IgD-negative memory B cell (primary cell): ENCODE results near the gene DAPK1. TPM values are rescaled to one million over a fixed set of nuclear protein-coding genes. Genes with fewer than 3 reads are reported as not detected.

Experiments used
- H3K27ac Mint-ChIP-seq, 3 donors: one replicate each; pipeline ENCODE4 v1.8.0; 2020 to 2022; ENCODE audit warnings: mild to moderate bottlenecking in 3 of 3, mixed read lengths in 3 of 3, moderate library complexity in 1 of 3
- H3K27me3 Mint-ChIP-seq: one replicate; pipeline ENCODE4 v1.8.0; 2021; ENCODE audit warnings: mixed read lengths
- H3K36me3 Mint-ChIP-seq: one replicate; pipeline ENCODE4 v1.8.0; 2020; ENCODE audit warnings: mild to moderate bottlenecking, mixed read lengths
- H3K4me1 Mint-ChIP-seq, 3 donors: one replicate each; pipeline ENCODE4 v1.8.0; 2020 to 2022; ENCODE audit warnings: mixed read lengths in 3 of 3, mild to moderate bottlenecking in 1 of 3
- H3K4me3 Mint-ChIP-seq, 4 donors: one replicate each; pipeline ENCODE4 v1.8.0; 2020 to 2022; ENCODE audit warnings: mild to moderate bottlenecking in 4 of 4, mixed read lengths in 4 of 4, moderate library complexity in 3 of 4
- H3K9me3 Mint-ChIP-seq, 3 donors: one replicate each; pipeline ENCODE4 v1.8.0; 2020 to 2021; ENCODE audit warnings: mixed read lengths in 3 of 3, mild to moderate bottlenecking in 1 of 3
- polyA plus RNA-seq: library from polyadenylated mRNA; unstranded; fragments of 300-500 nt; fragmentation: Illumina TruSeq; gene quantifications from one replicate; pipeline ENCODE4 v1.2.3, GENCODE V29; 2021

DAPK1 gene
- polyA plus RNA-seq, 1 donor from 2014 or later, result 0.86 TPM

GRCh38 chr9:87618931-87619330 lies 121.3 kb downstream of the DAPK1 start:
- peaks cover 2% of the 10 kb centered on the region for H3K27me3 Mint-ChIP-seq
- peak overlapping the region in 1 of 4 donors; percentile 4 for H3K4me3 Mint-ChIP-seq
- H3K4me1 Mint-ChIP-seq, result no peaks in the 10 kb centered on the region
- no peak overlapping the region for H3K27ac Mint-ChIP-seq
- peaks cover 5 to 15% (median 5%) of the 10 kb centered on the region in 3 donors for H3K9me3 Mint-ChIP-seq
- H3K36me3 Mint-ChIP-seq, result no peaks in the 10 kb centered on the region

GRCh38 chr9:87619346-87619745 lies 121.7 kb downstream of the DAPK1 start:
- Mint-ChIP-seq H3K9me3 (peaks cover 5 to 15% (median 5%) of the 10 kb centered on the region in 3 donors), H3K27me3 (peaks cover 2% of the 10 kb centered on the region), H3K4me3 (no peak overlapping the region), H3K36me3 (no peaks in the 10 kb centered on the region), H3K27ac (no peak overlapping the region), H3K4me1 (no peaks in the 10 kb centered on the region)

GRCh38 chr9:87620731-87621322 lies 123.2 kb downstream of the DAPK1 start:
- Mint-ChIP-seq H3K27ac (no peak overlapping the region), H3K27me3 (peaks cover 2% of the 10 kb centered on the region), H3K4me1 (no peaks in the 10 kb centered on the region), H3K4me3 (no peak overlapping the region), H3K36me3 (no peaks in the 10 kb centered on the region), H3K9me3 (peaks cover 5 to 15% (median 5%) of the 10 kb centered on the region in 3 donors)

GRCh38 chr9:87622098-87622497 lies 124.4 kb downstream of the DAPK1 start:
- Mint-ChIP-seq H3K36me3 (no peaks in the 10 kb centered on the region), H3K27ac (no peak overlapping the region), H3K27me3 (peaks cover 2% of the 10 kb centered on the region), H3K4me3 (no peak overlapping the region), H3K9me3 (peaks cover 5 to 15% (median 5%) of the 10 kb centered on the region in 3 donors), H3K4me1 (no peaks in the 10 kb centered on the region)

GRCh38 chr9:87622923-87623322 lies 125.3 kb downstream of the DAPK1 start:
- peaks cover 2% of the 10 kb centered on the region for H3K27me3 Mint-ChIP-seq
- no peak overlapping the region for H3K27ac Mint-ChIP-seq
- no peaks in the 10 kb centered on the region for H3K36me3 Mint-ChIP-seq
- H3K4me1 Mint-ChIP-seq, result no peaks in the 10 kb centered on the region
- H3K4me3 Mint-ChIP-seq, result no peak overlapping the region
- H3K9me3 Mint-ChIP-seq, result peaks cover 5 to 8% (median 5%) of the 10 kb centered on the region in 3 donors

- no peaks in the 10 kb centered on the region for H3K4me1 Mint-ChIP-seq
- H3K9me3 Mint-ChIP-seq, result no peaks in the 10 kb centered on the region
- no peaks in the 10 kb centered on the region for H3K36me3 Mint-ChIP-seq
- H3K27me3 Mint-ChIP-seq, result no peaks in the 10 kb centered on the region
- no peak overlapping the region for H3K27ac Mint-ChIP-seq
- no peak overlapping the region for H3K4me3 Mint-ChIP-seq
These were observed 130.7 kb downstream of the DAPK1 start for GRCh38 chr9:87628346-87628745.

GRCh38 chr9:87629104-87629503 lies 131.4 kb downstream of the DAPK1 start:
- H3K4me1 Mint-ChIP-seq, result no peaks in the 10 kb centered on the region
- H3K9me3 Mint-ChIP-seq, result peaks cover 0 to 3% (median 0%) of the 10 kb centered on the region in 3 donors
- H3K27ac Mint-ChIP-seq, result no peak overlapping the region
- H3K4me3 Mint-ChIP-seq, result no peak overlapping the region
- H3K27me3 Mint-ChIP-seq, result no peaks in the 10 kb centered on the region
- no peaks in the 10 kb centered on the region for H3K36me3 Mint-ChIP-seq

GRCh38 chr9:87630266-87630665 lies 132.6 kb downstream of the DAPK1 start:
- no peaks in the 10 kb centered on the region for H3K4me1 Mint-ChIP-seq
- no peak overlapping the region for H3K27ac Mint-ChIP-seq
- H3K9me3 Mint-ChIP-seq, result peaks cover 0 to 3% (median 0%) of the 10 kb centered on the region in 3 donors
- H3K36me3 Mint-ChIP-seq, result no peaks in the 10 kb centered on the region
- H3K27me3 Mint-ChIP-seq, result no peaks in the 10 kb centered on the region
- H3K4me3 Mint-ChIP-seq, result no peak overlapping the region

GRCh38 chr9:87630846-87631245 lies 133.2 kb downstream of the DAPK1 start:
- H3K27me3 Mint-ChIP-seq, result no peaks in the 10 kb centered on the region
- H3K9me3 Mint-ChIP-seq, result peaks cover 0 to 3% (median 0%) of the 10 kb centered on the region in 3 donors
- H3K36me3 Mint-ChIP-seq, result no peaks in the 10 kb centered on the region
- no peaks in the 10 kb centered on the region for H3K4me1 Mint-ChIP-seq
- no peak overlapping the region for H3K27ac Mint-ChIP-seq
- H3K4me3 Mint-ChIP-seq, result no peak overlapping the region

- H3K27me3 Mint-ChIP-seq, result no peaks in the 10 kb centered on the region
- H3K27ac Mint-ChIP-seq, result peak overlapping the region in 1 of 3 donors; percentile 31
- no peaks in the 10 kb centered on the region for H3K4me1 Mint-ChIP-seq
- H3K9me3 Mint-ChIP-seq, result peaks cover 0 to 3% (median 0%) of the 10 kb centered on the region in 3 donors
- H3K4me3 Mint-ChIP-seq, result no peak overlapping the region
- H3K36me3 Mint-ChIP-seq, result no peaks in the 10 kb centered on the region
These were observed 138.2 kb downstream of the DAPK1 start for GRCh38 chr9:87635656-87636501.

- Mint-ChIP-seq H3K27ac (no peak overlapping the region), H3K9me3 (peaks cover 0 to 3% (median 0%) of the 10 kb centered on the region in 3 donors), H3K36me3 (no peaks in the 10 kb centered on the region), H3K4me3 (no peak overlapping the region), H3K27me3 (no peaks in the 10 kb centered on the region), H3K4me1 (no peaks in the 10 kb centered on the region)
These were observed 140.6 kb downstream of the DAPK1 start for GRCh38 chr9:87638292-87638691.

GRCh38 chr9:87639949-87640348 lies 142.3 kb downstream of the DAPK1 start:
- no peaks in the 10 kb centered on the region for H3K27me3 Mint-ChIP-seq
- H3K27ac Mint-ChIP-seq, result no peak overlapping the region
- H3K4me1 Mint-ChIP-seq, result no peaks in the 10 kb centered on the region

GRCh38 chr9:87640385-87640795 lies 142.7 kb downstream of the DAPK1 start:
- H3K27ac Mint-ChIP-seq, result no peak overlapping the region
- H3K4me1 Mint-ChIP-seq, result no peaks in the 10 kb centered on the region
- no peaks in the 10 kb centered on the region for H3K36me3 Mint-ChIP-seq
- no peak overlapping the region for H3K4me3 Mint-ChIP-seq
- no peaks in the 10 kb centered on the region for H3K27me3 Mint-ChIP-seq
- no peaks in the 10 kb centered on the region for H3K9me3 Mint-ChIP-seq

More at GRCh38 chr9:87639949-87640348, 142.3 kb downstream of the DAPK1 start:
- Mint-ChIP-seq H3K4me3 (no peak overlapping the region), H3K36me3 (no peaks in the 10 kb centered on the region), H3K9me3 (no peaks in the 10 kb centered on the region)

GRCh38 chr9:87641067-87641466 lies 143.4 kb downstream of the DAPK1 start:
- Mint-ChIP-seq H3K4me3 (no peak overlapping the region), H3K27me3 (no peaks in the 10 kb centered on the region), H3K36me3 (no peaks in the 10 kb centered on the region)

GRCh38 chr9:87642330-87643106 lies 144.9 kb downstream of the DAPK1 start:
- H3K27ac Mint-ChIP-seq, result no peak overlapping the region
- H3K27me3 Mint-ChIP-seq, result no peaks in the 10 kb centered on the region
- no peaks in the 10 kb centered on the region for H3K4me1 Mint-ChIP-seq
- no peaks in the 10 kb centered on the region for H3K36me3 Mint-ChIP-seq
- H3K4me3 Mint-ChIP-seq, result no peak overlapping the region
- H3K9me3 Mint-ChIP-seq, result no peaks in the 10 kb centered on the region

More at GRCh38 chr9:87641067-87641466, 143.4 kb downstream of the DAPK1 start:
- Mint-ChIP-seq H3K9me3 (no peaks in the 10 kb centered on the region), H3K27ac (no peak overlapping the region), H3K4me1 (no peaks in the 10 kb centered on the region)
